DOHH2 (cell line): ENCODE results near the gene SLAMF1.

Experiments used
- EZH2phosphoT487 ChIP-seq: fragments of 200-600 bp; sonication (generic); IDR thresholded peaks from 2 replicates; pipeline ENCODE4 v1.6.1; 2017; ENCODE audit warnings: borderline replicate concordance, mild to moderate bottlenecking, antibody characterized with exemption, low read length, moderate library complexity, mixed read lengths
- TF ChIP-seq, protein P1 (sequence below): fragments of 200-600 bp; sonication (generic); IDR thresholded peaks from one replicate; pipeline ENCODE4 v1.5.1; 2014; ENCODE audit warnings: antibody characterized with exemption, mild to moderate bottlenecking, low read depth, low read length; ENCODE audit not compliant: poor library complexity, severe bottlenecking

DNA sequence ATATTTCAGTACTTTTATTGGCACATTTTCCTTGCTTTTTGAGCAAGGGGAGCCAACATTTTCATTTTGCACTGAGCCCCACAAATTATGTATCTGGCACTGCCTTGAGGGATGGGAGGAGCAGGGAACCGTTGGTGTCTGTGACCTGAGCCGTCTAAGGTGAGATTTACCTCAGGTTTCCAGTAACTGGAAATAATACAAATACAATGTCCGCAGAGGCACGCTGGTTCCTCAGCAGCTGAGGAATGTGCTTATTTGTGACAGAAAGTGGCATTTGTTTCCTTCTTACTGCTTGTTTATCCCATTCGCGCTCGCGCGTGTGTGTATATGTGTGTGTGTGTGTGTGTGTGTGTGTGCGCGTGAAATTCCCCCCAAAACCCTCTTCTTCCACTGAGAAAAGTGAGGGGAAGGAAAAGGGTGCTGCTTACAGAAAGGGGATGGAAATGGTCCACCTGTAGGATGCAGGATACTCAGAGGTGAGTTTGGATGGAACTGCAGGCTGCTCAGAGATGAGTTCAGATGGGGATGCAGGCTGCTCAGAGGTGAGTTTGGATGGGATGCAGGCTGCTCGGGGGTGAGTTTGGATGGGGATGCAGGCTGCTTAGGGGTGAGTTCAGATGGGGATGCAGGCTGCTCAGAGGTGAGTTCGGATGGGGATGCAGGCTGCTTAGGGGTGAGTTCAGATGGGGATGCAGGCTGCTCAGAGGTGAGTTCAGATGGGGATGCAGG is 30.2 kb upstream of the SLAMF1 start:
- TF ChIP-seq, protein P1, sequence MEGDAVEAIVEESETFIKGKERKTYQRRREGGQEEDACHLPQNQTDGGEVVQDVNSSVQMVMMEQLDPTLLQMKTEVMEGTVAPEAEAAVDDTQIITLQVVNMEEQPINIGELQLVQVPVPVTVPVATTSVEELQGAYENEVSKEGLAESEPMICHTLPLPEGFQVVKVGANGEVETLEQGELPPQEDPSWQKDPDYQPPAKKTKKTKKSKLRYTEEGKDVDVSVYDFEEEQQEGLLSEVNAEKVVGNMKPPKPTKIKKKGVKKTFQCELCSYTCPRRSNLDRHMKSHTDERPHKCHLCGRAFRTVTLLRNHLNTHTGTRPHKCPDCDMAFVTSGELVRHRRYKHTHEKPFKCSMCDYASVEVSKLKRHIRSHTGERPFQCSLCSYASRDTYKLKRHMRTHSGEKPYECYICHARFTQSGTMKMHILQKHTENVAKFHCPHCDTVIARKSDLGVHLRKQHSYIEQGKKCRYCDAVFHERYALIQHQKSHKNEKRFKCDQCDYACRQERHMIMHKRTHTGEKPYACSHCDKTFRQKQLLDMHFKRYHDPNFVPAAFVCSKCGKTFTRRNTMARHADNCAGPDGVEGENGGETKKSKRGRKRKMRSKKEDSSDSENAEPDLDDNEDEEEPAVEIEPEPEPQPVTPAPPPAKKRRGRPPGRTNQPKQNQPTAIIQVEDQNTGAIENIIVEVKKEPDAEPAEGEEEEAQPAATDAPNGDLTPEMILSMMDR, result no peak
- TF ChIP-seq EZH2phosphoT487, result no peak
